Activated CD8-positive, alpha-beta T cell treated with anti-CD3 and anti-CD28 coated beads for 36 hours (primary cell): ENCODE results near the gene ADRA1B. TPM values are rescaled to one million over a fixed set of nuclear protein-coding genes. Genes with fewer than 3 reads are reported as not detected.

Experiments used
- ATAC-seq: fragments of 200-7000 bp; cut with Tn5 transposase; one replicate; pipeline ENCODE4 v1.10.0; 2021; ENCODE audit warnings: mild to moderate bottlenecking, moderate library complexity
- CTCF ChIA-PET: fragments of 350-600 bp; sonication (Branson Sonifier 250); formaldehyde crosslinking; loops from one replicate; lab custom pipeline; 2021; ENCODE audit warnings: antibody characterized with exemption; lab: Charles Lee
- POLR2A ChIA-PET: fragments of 350-600 bp; sonication (Branson Sonifier 250); formaldehyde crosslinking; loops from one replicate; lab custom pipeline; 2021; ENCODE audit warnings: antibody characterized with exemption; lab: Charles Lee
- DNase-seq: peaks from one replicate; pipeline ENCODE4 v3.0.0-alpha.2; 2020
- H3K27ac Mint-ChIP-seq: one replicate; pipeline ENCODE4 v1.8.0; 2021; ENCODE audit warnings: mild to moderate bottlenecking, mixed read lengths
- H3K27me3 Mint-ChIP-seq: one replicate; pipeline ENCODE4 v1.8.0; 2021; ENCODE audit warnings: mixed read lengths
- H3K36me3 Mint-ChIP-seq: one replicate; pipeline ENCODE4 v1.8.0; 2021; ENCODE audit warnings: low read depth, mixed read lengths
- H3K4me1 Mint-ChIP-seq: one replicate; pipeline ENCODE4 v1.8.0; 2021; ENCODE audit warnings: low read depth, mixed read lengths
- H3K4me3 Mint-ChIP-seq: one replicate; pipeline ENCODE4 v1.8.0; 2021; ENCODE audit warnings: mild to moderate bottlenecking, moderate library complexity, mixed read lengths
- H3K9me3 Mint-ChIP-seq: one replicate; pipeline ENCODE4 v1.8.0; 2021; ENCODE audit warnings: mixed read lengths
- CTCF ChIP-seq: fragments of 200-600 bp; IDR thresholded peaks from one replicate; pipeline ENCODE4 v1.8.0; 2022; ENCODE audit warnings: antibody characterized with exemption, mild to moderate bottlenecking
- intact Hi-C: fragments of 100-400 bp; cut with micrococcal nuclease; formaldehyde crosslinking; loops from one replicate; pipeline ENCODE4 v1.10.0; 2022
- total RNA-seq, 2 experiments: library from RNA; stranded (reverse); gene quantifications; one replicate each; pipeline ENCODE4 v1.2.3, GENCODE V29; 2021

The ADRA1B gene
- total RNA-seq, 2 experiments from 2014 or later, result not detected

GRCh38 chr5:159917994-159918393 is 1.7 kb downstream of the ADRA1B start:
- ChIA-PET CTCF (interaction anchor here (1.5 to 2.6 kb wide), 3 partner anchors 15 to 474 kb away, joined by 3 to 12 read pairs (median 8); no protein-coding TSS in a partner anchor), POLR2A (no interaction called here)
- H3K9me3 Mint-ChIP-seq, result no peaks in the 10 kb centered on the region
- TF ChIP-seq CTCF, result no peak
- no peak for ATAC-seq
- intact Hi-C loops, result loop anchor here (10.0 kb wide), 2 partner anchors 403 to 473 kb away; no protein-coding TSS in a partner anchor
- H3K27ac Mint-ChIP-seq, result no peak overlapping the region
- H3K4me3 Mint-ChIP-seq, result no peak overlapping the region
- no peak for DNase-seq
- no peaks in the 10 kb centered on the region for H3K36me3 Mint-ChIP-seq
- H3K4me1 Mint-ChIP-seq, result peaks cover 5% of the 10 kb centered on the region
- H3K27me3 Mint-ChIP-seq, result peaks cover 49% of the 10 kb centered on the region

- Mint-ChIP-seq H3K36me3 (no peaks in the 10 kb centered on the region), H3K27ac (no peak overlapping the region), H3K4me3 (no peak overlapping the region), H3K4me1 (peaks cover 2% of the 10 kb centered on the region), H3K27me3 (peaks cover 40% of the 10 kb centered on the region), H3K9me3 (no peaks in the 10 kb centered on the region)
- ATAC-seq (no peak), DNase-seq (no peak)
- intact Hi-C loops, result no loop called here
- CTCF ChIA-PET, result interaction anchor here (1.6 kb wide), 1 partner anchor 406 kb away, joined by 3 read pairs; no protein-coding TSS in a partner anchor
- POLR2A ChIA-PET, result interaction anchor here (1.1 kb wide), 1 partner anchor 57 kb away, joined by 3 read pairs; no protein-coding TSS in a partner anchor
- no peak for TF ChIP-seq CTCF
Observed at GRCh38 chr5:159921721-159922120, 5.4 kb downstream of the ADRA1B start.

- no peak overlapping the region for H3K4me3 Mint-ChIP-seq
- DNase-seq, result no peak
- ATAC-seq, result no peak
- H3K27ac Mint-ChIP-seq, result no peak overlapping the region
- H3K36me3 Mint-ChIP-seq, result no peaks in the 10 kb centered on the region
- H3K4me1 Mint-ChIP-seq, result no peaks in the 10 kb centered on the region
- TF ChIP-seq CTCF, result no peak
- no peaks in the 10 kb centered on the region for H3K9me3 Mint-ChIP-seq
- ChIA-PET CTCF (no interaction called here), POLR2A (no interaction called here)
- peaks cover 33% of the 10 kb centered on the region for H3K27me3 Mint-ChIP-seq
- intact Hi-C loops, result no loop called here
Observed at GRCh38 chr5:159923008-159923407, 6.7 kb downstream of the ADRA1B start.

- CTCF ChIA-PET, result no interaction called here
- DNase-seq (no peak), ATAC-seq (no peak)
- intact Hi-C loops, result no loop called here
- Mint-ChIP-seq H3K4me1 (peaks cover 3% of the 10 kb centered on the region), H3K9me3 (no peaks in the 10 kb centered on the region), H3K4me3 (no peak overlapping the region), H3K36me3 (no peaks in the 10 kb centered on the region), H3K27me3 (peaks cover 24% of the 10 kb centered on the region), H3K27ac (no peak overlapping the region)
- TF ChIP-seq CTCF, result no peak
- POLR2A ChIA-PET, result no interaction called here
Observed at GRCh38 chr5:159928122-159928909, 12.0 kb downstream of the ADRA1B start.

- H3K27me3 Mint-ChIP-seq, result peaks cover 24% of the 10 kb centered on the region
- H3K36me3 Mint-ChIP-seq, result no peaks in the 10 kb centered on the region
- no peaks in the 10 kb centered on the region for H3K9me3 Mint-ChIP-seq
- DNase-seq, result no peak
- TF ChIP-seq CTCF, result no peak
- intact Hi-C loops, result no loop called here
- H3K4me3 Mint-ChIP-seq, result no peak overlapping the region
- ChIA-PET POLR2A (no interaction called here), CTCF (no interaction called here)
- no peak overlapping the region for H3K27ac Mint-ChIP-seq
- ATAC-seq, result no peak
- H3K4me1 Mint-ChIP-seq, result peaks cover 7% of the 10 kb centered on the region
Observed at GRCh38 chr5:159929176-159929575, 12.9 kb downstream of the ADRA1B start.
